ENCODE data around the gene OR52I2. TPM values are rescaled to one million over a fixed set of nuclear protein-coding genes. Genes with fewer than 3 reads are reported as not detected.

Gene OR52I2
- total RNA-seq, 5 donors from 2014 or later (not counting 1 experiment from before 2014, with no cell fraction given), result not detected

DNA sequence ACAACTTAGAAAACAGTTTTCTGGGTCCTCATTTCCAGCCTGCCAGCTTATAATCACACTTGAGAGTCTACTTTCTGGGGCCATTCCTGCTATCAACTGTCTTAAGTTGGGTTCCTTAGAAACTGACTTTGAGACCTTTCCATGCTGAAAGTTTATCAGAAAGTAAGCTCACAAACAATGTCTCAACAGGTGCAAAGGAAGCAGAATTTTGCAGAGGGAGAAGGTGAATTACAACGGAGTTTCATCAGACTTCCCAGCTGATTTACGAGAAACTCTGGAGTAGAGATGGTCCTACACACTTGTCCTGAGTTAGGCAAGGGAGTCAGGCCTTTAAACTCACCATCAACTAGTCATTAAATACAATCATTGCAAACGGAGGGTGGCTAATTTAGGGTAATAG is 4.7 kb upstream of the OR52I2 start:
- Histone ChIP-seq H3K36me3 (ENCODE audit: control insufficient read depth in 2 of 2, extremely low read depth in 1 of 2, insufficient read depth in 1 of 2, low read length in 1 of 2) (no peaks in the 10 kb centered on the region), H3K27ac (ENCODE audit: low read length) (no peak overlapping the region), H3K27me3 (replicated peaks in 1 of 2; ENCODE audit: control insufficient read depth in 2 of 2, extremely low read depth in 1 of 2, insufficient read depth in 2 of 2, low read length in 1 of 2) (peaks cover 0 to 10% of the 10 kb centered on the region in 2 experiments), H3K4me1 (ENCODE audit: control insufficient read depth in 1 of 2, extremely low read depth in 1 of 2, insufficient read depth in 2 of 2, low read length in 2 of 2) (no peaks in the 10 kb centered on the region), H3K4me3 (ENCODE audit: control insufficient read depth in 1 of 2, extremely low read depth in 1 of 2, low read length in 1 of 2) (no peak overlapping the region), H3K9me3 (no peaks in the 10 kb centered on the region)
- H3K4me1 Mint-ChIP-seq, result peaks cover 4 to 8% (median 5%) of the 10 kb centered on the region in 3 donors
- POLR2A ChIA-PET, result no interaction called here
- H3K36me3 Mint-ChIP-seq, result no peaks in the 10 kb centered on the region
- H3K27me3 Mint-ChIP-seq, result peaks cover 15 to 36% of the 10 kb centered on the region in 2 donors
- CTCF ChIA-PET, result no interaction called here
- WGBS (ENCODE audit: insufficient coverage), result no CpG with 5 or more reads among the region's 3 CpGs
- no peak overlapping the region for H3K4me3 Mint-ChIP-seq
- H3K9me3 Mint-ChIP-seq, result no peaks in the 10 kb centered on the region
- no peak for ATAC-seq (replicated peaks in 1 of 4)
- DNase-seq, result no peak
- no peak overlapping the region for H3K27ac Mint-ChIP-seq

DNA sequence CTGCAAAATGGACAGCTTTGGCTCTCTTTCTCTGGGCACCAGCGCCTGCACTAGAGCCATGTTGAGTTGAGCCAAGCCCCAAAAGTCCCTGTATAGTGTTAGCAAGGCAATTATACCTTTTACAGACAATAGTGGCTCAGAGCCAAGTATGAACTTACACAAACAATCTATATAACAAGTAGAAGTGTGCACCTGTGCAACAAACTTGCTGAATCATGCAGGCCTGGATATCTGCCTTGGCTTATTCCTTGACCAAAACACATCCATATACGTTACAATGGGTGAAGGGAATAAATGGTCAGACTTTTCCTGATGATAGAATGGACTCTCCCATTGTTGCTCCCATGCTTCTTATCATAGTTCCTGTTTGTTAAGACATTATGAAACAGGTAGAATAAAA is 3.8 kb upstream of the OR52I2 start:
- WGBS (ENCODE audit: insufficient coverage), result 100% methylated on average over 1 of the region's 2 CpGs
- Histone ChIP-seq H3K9me3 (no peaks in the 10 kb centered on the region), H3K4me3 (ENCODE audit: control insufficient read depth in 1 of 2, extremely low read depth in 1 of 2, low read length in 1 of 2) (no peak overlapping the region), H3K4me1 (ENCODE audit: control insufficient read depth in 1 of 2, extremely low read depth in 1 of 2, insufficient read depth in 2 of 2, low read length in 2 of 2) (no peaks in the 10 kb centered on the region), H3K27me3 (replicated peaks in 1 of 2; ENCODE audit: control insufficient read depth in 2 of 2, extremely low read depth in 1 of 2, insufficient read depth in 2 of 2, low read length in 1 of 2) (peaks cover 2 to 10% of the 10 kb centered on the region in 2 experiments), H3K27ac (ENCODE audit: low read length) (no peak overlapping the region), H3K36me3 (ENCODE audit: control insufficient read depth in 2 of 2, extremely low read depth in 1 of 2, insufficient read depth in 1 of 2, low read length in 1 of 2) (no peaks in the 10 kb centered on the region)
- Mint-ChIP-seq H3K4me3 (no peak overlapping the region), H3K27ac (no peak overlapping the region), H3K9me3 (no peaks in the 10 kb centered on the region), H3K36me3 (no peaks in the 10 kb centered on the region), H3K27me3 (peaks cover 17 to 40% of the 10 kb centered on the region in 2 donors), H3K4me1 (peaks cover 4 to 8% (median 5%) of the 10 kb centered on the region in 3 donors)
- POLR2A ChIA-PET, result no interaction called here
- no peak for ATAC-seq (replicated peaks in 1 of 4)
- CTCF ChIA-PET, result no interaction called here
- DNase-seq, result no peak

DNA sequence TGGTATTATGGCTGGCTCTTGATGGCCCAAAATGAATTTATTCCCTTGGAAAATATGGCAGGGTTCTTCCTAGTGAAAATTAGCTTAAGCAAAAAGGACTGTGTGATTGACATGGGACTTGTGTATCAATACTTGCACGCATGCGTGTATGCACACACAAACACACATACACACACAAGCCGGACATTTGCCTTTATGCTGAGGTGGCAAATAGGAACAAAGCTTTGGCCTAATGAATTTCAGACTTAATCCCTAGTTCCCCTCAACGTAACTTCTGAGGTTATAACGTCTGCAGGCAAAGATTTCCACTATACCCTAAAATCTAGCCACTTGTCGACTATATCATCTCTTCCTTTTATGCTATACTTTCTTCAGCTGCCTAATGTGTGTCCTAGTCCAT is 2.9 kb upstream of the OR52I2 start:
- Mint-ChIP-seq H3K4me3 (no peak overlapping the region), H3K9me3 (no peaks in the 10 kb centered on the region), H3K36me3 (no peaks in the 10 kb centered on the region), H3K27ac (no peak overlapping the region), H3K27me3 (peaks cover 17 to 44% of the 10 kb centered on the region in 2 donors), H3K4me1 (peaks cover 4 to 8% (median 5%) of the 10 kb centered on the region in 3 donors)
- H3K27me3 ChIP-seq (replicated peaks in 1 of 2; ENCODE audit: control insufficient read depth in 2 of 2, extremely low read depth in 1 of 2, insufficient read depth in 2 of 2, low read length in 1 of 2), result peaks cover 3 to 13% of the 10 kb centered on the region in 2 experiments
- ATAC-seq (replicated peaks in 1 of 4), result no peak
- H3K4me3 ChIP-seq (ENCODE audit: control insufficient read depth in 1 of 2, extremely low read depth in 1 of 2, low read length in 1 of 2), result no peak overlapping the region
- POLR2A ChIA-PET, result no interaction called here
- H3K4me1 ChIP-seq (ENCODE audit: control insufficient read depth in 1 of 2, extremely low read depth in 1 of 2, insufficient read depth in 2 of 2, low read length in 2 of 2), result no peaks in the 10 kb centered on the region
- CTCF ChIA-PET, result no interaction called here
- no peaks in the 10 kb centered on the region for H3K36me3 ChIP-seq (ENCODE audit: control insufficient read depth in 2 of 2, extremely low read depth in 1 of 2, insufficient read depth in 1 of 2, low read length in 1 of 2)
- H3K9me3 ChIP-seq, result no peaks in the 10 kb centered on the region
- WGBS (ENCODE audit: insufficient coverage), result 65% methylated on average over 2 of the region's 6 CpGs
- DNase-seq, result no peak
- no peak overlapping the region for H3K27ac ChIP-seq (ENCODE audit: low read length)

DNA sequence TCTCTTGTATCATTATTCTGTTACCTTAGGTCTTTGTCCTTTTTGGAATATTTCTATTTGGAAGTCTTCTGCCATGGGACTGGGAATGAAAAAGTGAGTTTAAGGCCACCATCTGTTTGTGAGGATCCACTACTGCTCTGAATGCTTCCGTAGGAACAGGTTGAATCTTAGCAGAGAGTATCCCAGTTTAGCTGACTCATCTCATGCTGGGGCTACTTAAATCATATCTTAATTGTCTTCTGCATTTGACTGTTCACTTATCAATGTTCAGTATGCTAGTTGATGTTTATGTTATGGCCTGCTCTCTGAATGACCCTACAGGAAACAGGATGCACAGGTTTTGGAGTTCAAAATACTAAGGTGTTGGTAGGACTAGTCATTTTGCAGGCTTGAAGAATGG is 1.4 kb upstream of the OR52I2 start:
- H3K27me3 ChIP-seq (replicated peaks in 1 of 2; ENCODE audit: control insufficient read depth in 2 of 2, extremely low read depth in 1 of 2, insufficient read depth in 2 of 2, low read length in 1 of 2), result peaks cover 4 to 13% of the 10 kb centered on the region in 2 experiments
- DNase-seq, result no peak
- Mint-ChIP-seq H3K4me1 (peaks cover 4 to 8% (median 5%) of the 10 kb centered on the region in 3 donors), H3K27ac (no peak overlapping the region), H3K36me3 (no peaks in the 10 kb centered on the region), H3K27me3 (peaks cover 21 to 56% of the 10 kb centered on the region in 2 donors), H3K9me3 (no peaks in the 10 kb centered on the region), H3K4me3 (no peak overlapping the region)
- no peak for ATAC-seq (replicated peaks in 1 of 4)
- POLR2A ChIA-PET, result no interaction called here
- 88% methylated on average over 1 of the region's 1 CpG for WGBS (ENCODE audit: insufficient coverage)
- no peaks in the 10 kb centered on the region for H3K4me1 ChIP-seq (ENCODE audit: control insufficient read depth in 1 of 2, extremely low read depth in 1 of 2, insufficient read depth in 2 of 2, low read length in 2 of 2)
- H3K36me3 ChIP-seq (ENCODE audit: control insufficient read depth in 2 of 2, extremely low read depth in 1 of 2, insufficient read depth in 1 of 2, low read length in 1 of 2), result no peaks in the 10 kb centered on the region
- H3K27ac ChIP-seq (ENCODE audit: low read length), result no peak overlapping the region
- H3K9me3 ChIP-seq, result no peaks in the 10 kb centered on the region
- CTCF ChIA-PET, result no interaction called here
- H3K4me3 ChIP-seq (ENCODE audit: control insufficient read depth in 1 of 2, extremely low read depth in 1 of 2, low read length in 1 of 2), result no peak overlapping the region

DNA sequence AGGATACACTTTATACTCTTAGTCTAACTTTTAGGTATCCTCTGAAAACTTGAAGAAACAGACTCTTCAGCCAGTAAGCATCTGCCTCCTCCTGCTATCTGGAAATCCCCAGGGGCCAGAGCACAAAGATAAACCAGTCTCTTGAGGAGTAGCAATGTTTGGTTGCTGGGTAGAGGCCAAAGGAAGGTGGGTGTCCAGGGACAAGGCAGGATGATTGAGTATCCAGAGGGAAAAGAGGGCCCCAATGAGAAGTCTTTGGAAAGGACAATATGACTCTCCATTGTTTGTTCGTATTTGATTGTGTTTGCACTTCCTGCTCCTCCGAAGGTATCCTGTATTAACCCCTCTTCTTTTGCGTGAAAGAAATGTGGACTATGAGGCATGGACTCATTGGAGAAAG is 7.5 kb downstream of the OR52I2 start:
- peaks cover 4% of the 10 kb centered on the region for H3K36me3 Mint-ChIP-seq
- DNase-seq (no peak), ATAC-seq (replicated peaks in 1 of 4) (no peak)
- ChIA-PET POLR2A (no interaction called here), CTCF (no interaction called here)
- no peak overlapping the region for H3K27ac Mint-ChIP-seq
- Histone ChIP-seq H3K4me3 (ENCODE audit: control insufficient read depth in 1 of 2, extremely low read depth in 1 of 2, low read length in 1 of 2) (no peak overlapping the region), H3K27me3 (replicated peaks in 1 of 2; ENCODE audit: control insufficient read depth in 2 of 2, extremely low read depth in 1 of 2, insufficient read depth in 2 of 2, low read length in 1 of 2) (peaks cover 0 to 2% of the 10 kb centered on the region in 2 experiments), H3K4me1 (ENCODE audit: control insufficient read depth in 1 of 2, extremely low read depth in 1 of 2, insufficient read depth in 2 of 2, low read length in 2 of 2) (no peaks in the 10 kb centered on the region), H3K27ac (ENCODE audit: low read length) (no peak overlapping the region), H3K36me3 (ENCODE audit: control insufficient read depth in 2 of 2, extremely low read depth in 1 of 2, insufficient read depth in 1 of 2, low read length in 1 of 2) (no peaks in the 10 kb centered on the region), H3K9me3 (no peaks in the 10 kb centered on the region)
- no peaks in the 10 kb centered on the region for H3K4me1 Mint-ChIP-seq
- no peak overlapping the region for H3K4me3 Mint-ChIP-seq
- WGBS (ENCODE audit: insufficient coverage), result no CpG with 5 or more reads among the region's 3 CpGs
- H3K9me3 Mint-ChIP-seq, result no peaks in the 10 kb centered on the region
- H3K27me3 Mint-ChIP-seq, result peaks cover 5 to 19% of the 10 kb centered on the region in 2 donors

DNA sequence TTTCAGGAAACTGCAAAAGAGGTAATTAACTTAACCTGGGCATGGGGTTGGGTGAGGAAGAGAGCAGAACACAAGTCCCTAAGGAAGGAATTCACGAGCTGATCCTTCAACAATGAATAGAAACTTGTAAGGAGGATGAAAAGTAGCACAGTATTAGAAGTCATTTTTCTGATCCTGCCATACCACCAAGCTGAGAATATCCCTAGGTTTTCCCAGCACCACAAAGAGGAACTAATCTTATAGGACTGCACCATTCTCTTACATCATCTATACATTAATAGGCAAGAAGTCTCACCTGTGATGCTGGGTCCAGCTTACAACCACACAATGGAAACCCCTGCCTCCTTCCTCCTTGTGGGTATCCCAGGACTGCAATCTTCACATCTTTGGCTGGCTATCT is 12.2 kb downstream of the OR52I2 start, which contains the start of gene OR52I1:
Gene OR52I1 (plus strand): TSS at position 301 of the 400 bp plus-strand sequence. CDS start 0 bp downstream, at position 301.
- DNase-seq (no peak), ATAC-seq (replicated peaks in 1 of 4) (no peak)
- Histone ChIP-seq H3K27me3 (replicated peaks in 1 of 2; ENCODE audit: control insufficient read depth in 2 of 2, extremely low read depth in 1 of 2, insufficient read depth in 2 of 2, low read length in 1 of 2) (no peaks in the 10 kb centered on the region), H3K4me1 (ENCODE audit: control insufficient read depth in 1 of 2, extremely low read depth in 1 of 2, insufficient read depth in 2 of 2, low read length in 2 of 2) (no peaks in the 10 kb centered on the region), H3K27ac (ENCODE audit: low read length) (no peak within 1 kb of the TSS), H3K9me3 (no peaks in the 10 kb centered on the region), H3K36me3 (ENCODE audit: control insufficient read depth in 2 of 2, extremely low read depth in 1 of 2, insufficient read depth in 1 of 2, low read length in 1 of 2) (peaks cover 5 to 6% of the 10 kb centered on the region in 2 donors), H3K4me3 (ENCODE audit: control insufficient read depth in 1 of 2, extremely low read depth in 1 of 2, low read length in 1 of 2) (no peak within 1 kb of the TSS)
- Mint-ChIP-seq H3K4me3 (no peak within 1 kb of the TSS), H3K36me3 (peaks cover 37% of the 10 kb centered on the region), H3K9me3 (no peaks in the 10 kb centered on the region), H3K27ac (no peak within 1 kb of the TSS), H3K4me1 (peaks cover 0 to 2% (median 0%) of the 10 kb centered on the region in 3 donors), H3K27me3 (no peaks in the 10 kb centered on the region)
- ChIA-PET CTCF (no interaction called here), POLR2A (no interaction called here)
- no CpG with 5 or more reads among the region's 1 CpG for WGBS (ENCODE audit: insufficient coverage)

DNA sequence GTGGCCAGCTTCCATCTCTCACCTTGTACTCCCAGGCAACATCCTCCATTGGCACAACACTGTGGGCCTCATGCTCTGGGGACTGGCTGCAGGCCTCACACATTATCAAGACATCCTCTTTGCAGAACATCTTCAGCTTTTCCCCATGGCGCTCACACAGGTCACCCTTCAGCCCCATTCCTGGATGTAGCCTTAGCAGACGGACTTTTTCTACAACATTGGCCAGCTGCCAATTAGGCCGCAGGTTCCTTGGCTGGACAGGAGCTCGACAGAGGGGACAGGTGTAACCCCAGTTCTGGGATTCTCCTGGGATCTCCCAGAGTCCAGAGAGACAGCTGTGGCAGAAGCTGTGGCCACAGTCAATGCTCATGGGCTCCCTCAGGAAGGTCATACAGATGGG is 23.5 kb downstream of the OR52I2 start:
- Mint-ChIP-seq H3K36me3 (peaks cover 45% of the 10 kb centered on the region), H3K9me3 (peaks cover 0 to 7% (median 0%) of the 10 kb centered on the region in 3 donors), H3K4me3 (no peak overlapping the region), H3K4me1 (peaks cover 42 to 52% (median 44%) of the 10 kb centered on the region in 3 donors), H3K27ac (no peak overlapping the region), H3K27me3 (no peaks in the 10 kb centered on the region)
- DNase-seq (no peak), ATAC-seq (replicated peaks in 1 of 4) (no peak)
- ChIA-PET CTCF (interaction anchor here in 1 of 2 donors (0.6 kb wide), 1 partner anchor 142 kb away, joined by 3 read pairs; no protein-coding TSS in a partner anchor), POLR2A (no interaction called here)
- Histone ChIP-seq H3K4me1 (ENCODE audit: control insufficient read depth in 1 of 2, extremely low read depth in 1 of 2, insufficient read depth in 2 of 2, low read length in 2 of 2) (peaks cover 11 to 13% of the 10 kb centered on the region in 2 experiments), H3K27ac (ENCODE audit: low read length) (no peak overlapping the region), H3K4me3 (ENCODE audit: control insufficient read depth in 1 of 2, extremely low read depth in 1 of 2, low read length in 1 of 2) (no peak overlapping the region), H3K9me3 (no peaks in the 10 kb centered on the region), H3K27me3 (replicated peaks in 1 of 2; ENCODE audit: control insufficient read depth in 2 of 2, extremely low read depth in 1 of 2, insufficient read depth in 2 of 2, low read length in 1 of 2) (no peaks in the 10 kb centered on the region), H3K36me3 (ENCODE audit: control insufficient read depth in 2 of 2, extremely low read depth in 1 of 2, insufficient read depth in 1 of 2, low read length in 1 of 2) (peaks cover 12 to 46% of the 10 kb centered on the region in 2 donors)
- 96% methylated on average over 4 of the region's 4 CpGs for WGBS (ENCODE audit: insufficient coverage)

All from T-cell (primary cell).